Measurements from ENCODE around the gene NFIC. TPM values are rescaled to one million over a fixed set of nuclear protein-coding genes. Genes with fewer than 3 reads are reported as not detected.
"Not testable (repeated sequence)": the region's sequence is repeated elsewhere in the genome, so short reads cannot be mapped to it uniquely, and the experiment has no call there.

Gene NFIC
- total RNA-seq, 1 experiment from 2014 or later: 0.82 TPM

- H3K27me3 ChIP-seq (ENCODE audit: low read length); H3K4me2 ChIP-seq (ENCODE audit: low read depth, low read length, poor library complexity, severe bottlenecking); H2AFZ ChIP-seq (ENCODE audit: low read length); H3K79me2 ChIP-seq (ENCODE audit: low read length); H3K4me3 ChIP-seq (ENCODE audit: low read length); H3K9me2 ChIP-seq (replicated peaks; ENCODE audit: insufficient read depth, low read length); H3K36me3 ChIP-seq (ENCODE audit: insufficient read depth, low read length); H3K4me1 ChIP-seq (ENCODE audit: low read length); H3K27ac ChIP-seq (ENCODE audit: low read length); H3K9me3 ChIP-seq (ENCODE audit: low read length); DNase-seq; H4K20me1 ChIP-seq (ENCODE audit: insufficient read depth, low read depth, low read length); H3K9ac ChIP-seq (ENCODE audit: low read length): not testable (repeated sequence)
Observed at GRCh38 chr19:3391911-3392310, 25.5 kb downstream of the NFIC start.

GRCh38 chr19:3392480-3392879 is 26.1 kb downstream of the NFIC start:
- Histone ChIP-seq H3K9me2 (replicated peaks; ENCODE audit: insufficient read depth, low read length) (no peaks in the 10 kb centered on the region), H4K20me1 (ENCODE audit: insufficient read depth, low read depth, low read length) (no peaks in the 10 kb centered on the region), H2AFZ (ENCODE audit: low read length) (no peak overlapping the region), H3K27ac (ENCODE audit: low read length) (no peak overlapping the region), H3K9me3 (ENCODE audit: low read length) (no peaks in the 10 kb centered on the region), H3K4me3 (ENCODE audit: low read length) (no peak overlapping the region), H3K36me3 (ENCODE audit: insufficient read depth, low read length) (no peaks in the 10 kb centered on the region), H3K27me3 (ENCODE audit: low read length) (no peaks in the 10 kb centered on the region), H3K4me2 (ENCODE audit: low read depth, low read length, poor library complexity, severe bottlenecking) (no peak overlapping the region), H3K4me1 (ENCODE audit: low read length) (no peaks in the 10 kb centered on the region), H3K9ac (ENCODE audit: low read length) (no peak overlapping the region), H3K79me2 (ENCODE audit: low read length) (no peaks in the 10 kb centered on the region)
- DNase-seq: no peak

- no peak overlapping the region for H3K27ac ChIP-seq (ENCODE audit: low read length)
- no peak overlapping the region for H2AFZ ChIP-seq (ENCODE audit: low read length)
- no peak overlapping the region for H3K4me2 ChIP-seq (ENCODE audit: low read depth, low read length, poor library complexity, severe bottlenecking)
- H3K4me1 ChIP-seq (ENCODE audit: low read length): no peaks in the 10 kb centered on the region
- DNase-seq: no peak
- H3K27me3 ChIP-seq (ENCODE audit: low read length): no peaks in the 10 kb centered on the region
- peaks cover 10% of the 10 kb centered on the region; the same call in 1 of the 2 replicates for H4K20me1 ChIP-seq (ENCODE audit: insufficient read depth, low read depth, low read length)
- H3K4me3 ChIP-seq (ENCODE audit: low read length): no peak overlapping the region
- no peak overlapping the region for H3K9ac ChIP-seq (ENCODE audit: low read length)
- H3K79me2 ChIP-seq (ENCODE audit: low read length): no peaks in the 10 kb centered on the region
- H3K9me3 ChIP-seq (ENCODE audit: low read length): no peaks in the 10 kb centered on the region
- no peaks in the 10 kb centered on the region for H3K9me2 ChIP-seq (replicated peaks; ENCODE audit: insufficient read depth, low read length)
- no peaks in the 10 kb centered on the region for H3K36me3 ChIP-seq (ENCODE audit: insufficient read depth, low read length)
Observed at GRCh38 chr19:3396881-3397265, 30.5 kb downstream of the NFIC start.

- H3K9me2 ChIP-seq (replicated peaks; ENCODE audit: insufficient read depth, low read length): no peaks in the 10 kb centered on the region
- H3K27ac ChIP-seq (ENCODE audit: low read length): no peak overlapping the region
- no peak overlapping the region for H3K4me3 ChIP-seq (ENCODE audit: low read length)
- no peak for DNase-seq
- H4K20me1 ChIP-seq (ENCODE audit: insufficient read depth, low read depth, low read length): peaks cover 10% of the 10 kb centered on the region; the same call in 1 of the 2 replicates
- H3K36me3 ChIP-seq (ENCODE audit: insufficient read depth, low read length): no peaks in the 10 kb centered on the region
- H3K9ac ChIP-seq (ENCODE audit: low read length): no peak overlapping the region
- no peaks in the 10 kb centered on the region for H3K27me3 ChIP-seq (ENCODE audit: low read length)
- H3K4me2 ChIP-seq (ENCODE audit: low read depth, low read length, poor library complexity, severe bottlenecking): no peak overlapping the region
- no peak overlapping the region for H2AFZ ChIP-seq (ENCODE audit: low read length)
- no peaks in the 10 kb centered on the region for H3K4me1 ChIP-seq (ENCODE audit: low read length)
- H3K79me2 ChIP-seq (ENCODE audit: low read length): no peaks in the 10 kb centered on the region
- H3K9me3 ChIP-seq (ENCODE audit: low read length): no peaks in the 10 kb centered on the region
Observed at GRCh38 chr19:3397266-3398022, 31.1 kb downstream of the NFIC start.

- no peaks in the 10 kb centered on the region for H3K27me3 ChIP-seq (ENCODE audit: low read length)
- no peaks in the 10 kb centered on the region for H3K9me3 ChIP-seq (ENCODE audit: low read length)
- H3K4me1 ChIP-seq (ENCODE audit: low read length): no peaks in the 10 kb centered on the region
- H3K27ac ChIP-seq (ENCODE audit: low read length): no peak overlapping the region
- no peak overlapping the region for H3K9ac ChIP-seq (ENCODE audit: low read length)
- H2AFZ ChIP-seq (ENCODE audit: low read length): no peak overlapping the region
- no peak for DNase-seq
- H3K36me3 ChIP-seq (ENCODE audit: insufficient read depth, low read length): no peaks in the 10 kb centered on the region
- H3K79me2 ChIP-seq (ENCODE audit: low read length): no peaks in the 10 kb centered on the region
- H3K9me2 ChIP-seq (replicated peaks; ENCODE audit: insufficient read depth, low read length): no peaks in the 10 kb centered on the region
- no peak overlapping the region for H3K4me2 ChIP-seq (ENCODE audit: low read depth, low read length, poor library complexity, severe bottlenecking)
- peaks cover 10% of the 10 kb centered on the region; the same call in 1 of the 2 replicates for H4K20me1 ChIP-seq (ENCODE audit: insufficient read depth, low read depth, low read length)
- no peak overlapping the region for H3K4me3 ChIP-seq (ENCODE audit: low read length)
Observed at GRCh38 chr19:3398114-3398899, 31.9 kb downstream of the NFIC start.

- no peak for DNase-seq
- no peak overlapping the region for H2AFZ ChIP-seq (ENCODE audit: low read length)
- no peaks in the 10 kb centered on the region for H3K27me3 ChIP-seq (ENCODE audit: low read length)
- no peaks in the 10 kb centered on the region for H3K4me1 ChIP-seq (ENCODE audit: low read length)
- H3K36me3 ChIP-seq (ENCODE audit: insufficient read depth, low read length): no peaks in the 10 kb centered on the region
- no peaks in the 10 kb centered on the region for H3K9me3 ChIP-seq (ENCODE audit: low read length)
- peaks cover 10% of the 10 kb centered on the region; the same call in 1 of the 2 replicates for H4K20me1 ChIP-seq (ENCODE audit: insufficient read depth, low read depth, low read length)
- H3K9ac ChIP-seq (ENCODE audit: low read length): no peak overlapping the region
- no peaks in the 10 kb centered on the region for H3K9me2 ChIP-seq (replicated peaks; ENCODE audit: insufficient read depth, low read length)
- no peak overlapping the region for H3K4me2 ChIP-seq (ENCODE audit: low read depth, low read length, poor library complexity, severe bottlenecking)
- no peak overlapping the region for H3K27ac ChIP-seq (ENCODE audit: low read length)
- no peak overlapping the region for H3K4me3 ChIP-seq (ENCODE audit: low read length)
- no peaks in the 10 kb centered on the region for H3K79me2 ChIP-seq (ENCODE audit: low read length)
Observed at GRCh38 chr19:3398900-3399278, 32.5 kb downstream of the NFIC start.

- H3K4me1 ChIP-seq (ENCODE audit: low read length); H3K4me3 ChIP-seq (ENCODE audit: low read length); H4K20me1 ChIP-seq (ENCODE audit: insufficient read depth, low read depth, low read length); H3K36me3 ChIP-seq (ENCODE audit: insufficient read depth, low read length); H3K79me2 ChIP-seq (ENCODE audit: low read length); H3K27me3 ChIP-seq (ENCODE audit: low read length); DNase-seq; H3K9me2 ChIP-seq (replicated peaks; ENCODE audit: insufficient read depth, low read length); H2AFZ ChIP-seq (ENCODE audit: low read length); H3K9me3 ChIP-seq (ENCODE audit: low read length); H3K27ac ChIP-seq (ENCODE audit: low read length); H3K9ac ChIP-seq (ENCODE audit: low read length); H3K4me2 ChIP-seq (ENCODE audit: low read depth, low read length, poor library complexity, severe bottlenecking): not testable (repeated sequence)
Observed at GRCh38 chr19:3399311-3399710, 32.9 kb downstream of the NFIC start.

GRCh38 chr19:3401004-3401768 is 34.8 kb downstream of the NFIC start:
- Histone ChIP-seq H3K27ac (ENCODE audit: low read length) (no peak overlapping the region), H3K79me2 (ENCODE audit: low read length) (no peaks in the 10 kb centered on the region), H4K20me1 (ENCODE audit: insufficient read depth, low read depth, low read length) (peaks cover 10% of the 10 kb centered on the region; the same call in 1 of the 2 replicates), H3K4me1 (ENCODE audit: low read length) (no peaks in the 10 kb centered on the region), H3K4me3 (ENCODE audit: low read length) (no peak overlapping the region), H3K27me3 (ENCODE audit: low read length) (no peaks in the 10 kb centered on the region), H3K9me2 (replicated peaks; ENCODE audit: insufficient read depth, low read length) (no peaks in the 10 kb centered on the region), H2AFZ (ENCODE audit: low read length) (no peak overlapping the region), H3K4me2 (ENCODE audit: low read depth, low read length, poor library complexity, severe bottlenecking) (no peak overlapping the region), H3K9me3 (ENCODE audit: low read length) (no peaks in the 10 kb centered on the region), H3K9ac (ENCODE audit: low read length) (no peak overlapping the region), H3K36me3 (ENCODE audit: insufficient read depth, low read length) (no peaks in the 10 kb centered on the region)
- DNase-seq: no peak
